Measurements from ENCODE around the gene KRT32.

DNA sequence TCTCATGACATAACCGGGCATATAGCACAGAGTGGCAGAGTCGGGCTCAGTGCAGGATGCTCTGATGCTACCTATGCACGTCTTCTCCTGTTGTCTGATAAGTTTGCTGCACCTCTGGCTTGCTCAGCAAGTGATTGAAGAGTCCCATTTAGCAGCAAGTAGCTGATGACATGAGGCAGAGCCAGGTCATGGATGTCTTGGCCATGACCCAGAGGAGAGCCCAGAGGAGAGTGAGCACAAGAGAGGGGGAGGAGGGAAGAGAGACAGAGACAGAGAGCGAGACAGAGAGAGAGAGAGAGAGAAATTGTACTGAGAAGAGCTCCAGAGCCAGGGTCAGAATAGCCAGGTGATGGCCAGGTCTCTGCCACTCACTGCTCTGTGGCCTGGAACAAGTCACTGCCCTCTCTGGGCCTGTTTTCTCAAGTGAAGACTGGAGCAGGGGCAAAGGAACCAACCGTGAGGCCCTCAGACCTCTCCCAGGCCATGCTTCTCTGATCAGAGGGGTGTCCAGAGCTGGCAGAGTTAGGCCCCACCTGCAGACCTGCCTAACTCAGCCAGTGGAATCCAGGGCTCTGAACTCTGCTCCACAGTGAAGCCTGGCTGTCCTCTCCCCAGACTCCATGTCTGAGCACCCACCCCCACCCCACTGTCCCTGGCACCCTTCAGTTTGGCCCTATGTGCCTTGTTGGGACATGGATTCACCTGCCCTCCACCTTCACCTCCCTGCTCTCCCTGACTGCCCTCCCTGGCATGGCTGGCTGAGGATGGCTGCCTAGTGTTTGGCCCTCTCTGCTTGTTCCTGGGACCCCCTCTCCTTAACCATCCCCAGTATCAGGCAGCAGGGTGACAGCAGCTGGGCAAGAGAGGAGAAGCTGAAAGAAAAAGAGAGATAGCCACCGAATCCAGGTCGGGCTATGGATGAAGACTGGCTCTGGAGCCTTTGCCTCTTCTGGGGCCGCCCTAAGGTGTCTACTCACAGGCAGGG lies 18.0 kb upstream of the KRT32 start:
- no peak for TF ChIP-seq CTCF (IDR thresholded peaks at IDR 0.05)
- TF ChIP-seq POLR2A (IDR thresholded peaks at IDR 0.05) = no peak

Data from vagina (tissue), 2 donors.